GM21381 (cell line): ENCODE results near the gene AHNAK2.

Source experiments
- ATAC-seq: cut with Tn5 transposase; IDR thresholded peaks from one replicate; pipeline ENCODE4 v1.9.1; 2021; ENCODE audit warnings: mild to moderate bottlenecking, moderate library complexity; ENCODE audit not compliant: unreplicated experiment

Gene AHNAK2

GRCh38 chr14:105012171-105012985 lies 34.2 kb upstream of the AHNAK2 start:
- ATAC-seq = no peak

GRCh38 chr14:105011312-105011990 lies 33.3 kb upstream of the AHNAK2 start:
- ATAC-seq = no peak

- ATAC-seq = no peak
These were observed 32.7 kb upstream of the AHNAK2 start for GRCh38 chr14:105010891-105011291.

DNA sequence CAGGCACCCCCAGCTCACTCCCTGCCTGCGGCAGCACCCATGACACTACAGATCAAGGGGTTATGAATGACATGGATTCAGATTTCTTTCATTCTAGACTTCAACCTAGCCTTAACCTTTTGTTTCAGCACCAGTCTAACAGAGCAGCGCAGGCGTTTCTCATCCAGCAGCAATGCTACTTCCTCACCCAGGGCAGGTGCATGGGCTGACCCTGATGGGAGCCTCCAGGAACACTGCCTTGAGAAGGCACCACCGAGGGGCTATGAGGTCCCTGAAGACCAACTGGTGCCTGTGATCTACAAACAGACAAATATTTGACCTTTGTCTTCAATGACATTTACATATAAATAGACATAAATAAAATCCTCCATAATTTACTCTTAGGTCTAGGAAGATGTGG lies 31.9 kb upstream of the AHNAK2 start:
- ATAC-seq = no peak

GRCh38 chr14:105007593-105008264 lies 29.6 kb upstream of the AHNAK2 start:
- no peak for ATAC-seq

- ATAC-seq = no peak
These were observed 28.8 kb upstream of the AHNAK2 start for GRCh38 chr14:105006831-105007592.

GRCh38 chr14:105005929-105006830 lies 28.0 kb upstream of the AHNAK2 start:
- ATAC-seq = no peak

- no peak for ATAC-seq
These were observed 27.3 kb upstream of the AHNAK2 start for GRCh38 chr14:105005329-105005928.

GRCh38 chr14:104999361-104999760 lies 21.2 kb upstream of the AHNAK2 start:
- ATAC-seq = no peak

DNA sequence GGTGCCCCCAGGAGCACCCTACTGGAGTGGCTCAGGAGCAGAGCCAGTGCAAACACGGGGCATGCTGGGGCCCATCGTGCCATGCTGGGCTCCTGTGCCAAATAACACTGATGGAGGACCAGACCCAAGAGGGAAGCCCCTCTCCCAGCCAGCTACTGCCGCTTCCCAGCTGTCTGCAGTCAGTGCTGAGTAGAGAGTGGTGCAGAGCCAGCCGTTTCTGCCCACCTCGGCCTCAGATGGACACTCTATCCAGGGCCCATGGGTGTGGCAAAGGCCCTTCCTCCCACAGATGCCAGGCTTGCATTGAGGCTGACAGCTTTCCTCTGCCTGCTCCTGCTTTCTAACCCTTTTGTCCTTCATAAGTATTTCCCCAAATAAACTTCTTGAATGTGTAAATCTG lies 20.6 kb upstream of the AHNAK2 start:
- ATAC-seq = no peak

GRCh38 chr14:104996483-104996882 lies 18.3 kb upstream of the AHNAK2 start:
- no peak for ATAC-seq

DNA sequence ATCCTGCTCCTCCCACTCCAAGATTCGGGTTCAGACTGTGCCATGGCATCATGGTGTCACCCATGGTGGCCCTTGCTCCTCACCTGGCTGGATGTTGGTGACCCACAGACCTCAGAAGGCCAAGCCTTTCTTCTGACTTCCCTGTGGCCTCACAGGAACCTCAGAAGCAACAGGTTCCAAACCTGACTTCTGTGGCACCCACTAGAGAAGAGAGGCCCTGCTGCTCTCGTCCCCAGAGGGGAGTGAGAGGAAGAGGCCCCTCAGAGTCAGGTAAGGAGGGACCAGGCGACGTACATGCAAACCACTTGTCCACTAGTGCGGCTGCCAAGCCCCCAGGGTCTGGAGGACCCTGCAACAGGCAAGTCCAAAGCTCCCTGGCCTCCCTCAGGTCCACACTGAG lies 17.9 kb upstream of the AHNAK2 start:
- no peak for ATAC-seq

GRCh38 chr14:104994978-104995377 lies 16.8 kb upstream of the AHNAK2 start:
- ATAC-seq = no peak

DNA sequence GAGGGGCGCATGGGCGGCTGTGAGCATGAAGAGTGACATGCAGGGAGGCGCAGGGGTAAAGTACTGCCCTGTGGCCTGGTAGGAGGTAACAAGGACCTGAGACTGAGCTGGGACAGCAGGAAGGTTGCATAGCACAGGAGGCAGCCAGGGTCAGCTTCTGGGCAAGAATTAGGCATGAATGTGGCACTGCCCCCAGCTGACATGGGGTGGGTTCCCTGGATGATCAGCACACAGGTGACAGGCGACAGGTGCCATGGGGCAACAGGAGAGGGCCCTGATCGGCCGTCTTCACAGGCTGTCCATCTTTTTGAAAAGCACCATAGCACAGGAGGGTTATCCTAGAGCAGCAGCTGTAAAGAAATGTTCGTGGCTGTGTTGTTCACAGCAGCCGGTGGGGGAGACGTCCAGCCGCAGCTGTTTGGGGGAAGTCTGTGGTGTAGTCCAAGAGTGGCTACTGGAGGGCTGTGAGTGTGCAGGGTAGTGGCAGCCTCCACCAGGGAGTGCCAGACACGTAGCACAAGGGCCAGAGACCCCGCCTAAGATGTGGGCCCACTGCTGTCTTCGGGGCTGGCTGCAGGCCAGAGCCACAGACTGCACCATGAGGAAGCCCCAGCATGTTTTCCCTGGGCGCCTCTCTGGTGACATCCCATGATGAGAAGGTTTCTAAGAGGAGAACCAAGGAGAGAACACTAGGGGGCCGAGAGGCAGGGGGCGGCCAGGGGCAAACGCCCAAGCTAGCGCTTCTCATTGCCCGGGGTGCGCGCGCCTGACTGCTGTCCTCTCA lies 15.8 kb upstream of the AHNAK2 start:
- ATAC-seq = no peak

DNA sequence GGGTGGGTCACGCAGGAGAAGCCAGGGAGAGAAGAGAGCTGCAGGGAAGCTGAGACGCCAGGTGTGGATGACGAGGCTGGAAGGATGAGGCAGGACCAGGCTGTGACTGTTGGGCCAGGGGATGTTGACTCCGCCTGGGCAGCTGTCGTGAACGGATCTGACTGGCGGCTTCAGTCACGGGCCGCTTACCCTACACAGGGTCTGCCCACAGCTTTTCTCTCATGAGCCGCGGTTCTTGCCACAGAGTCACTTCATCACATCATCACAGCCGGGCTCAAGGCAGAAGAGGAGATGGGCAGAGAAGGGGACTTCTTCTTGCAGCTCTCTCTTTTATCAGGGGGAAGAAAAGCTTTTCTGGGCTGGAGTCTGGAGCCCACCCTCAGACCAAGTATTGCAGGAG lies 15.1 kb upstream of the AHNAK2 start:
- no peak for ATAC-seq

- ATAC-seq = no peak
These were observed 14.3 kb upstream of the AHNAK2 start for GRCh38 chr14:104992501-104992900.

DNA sequence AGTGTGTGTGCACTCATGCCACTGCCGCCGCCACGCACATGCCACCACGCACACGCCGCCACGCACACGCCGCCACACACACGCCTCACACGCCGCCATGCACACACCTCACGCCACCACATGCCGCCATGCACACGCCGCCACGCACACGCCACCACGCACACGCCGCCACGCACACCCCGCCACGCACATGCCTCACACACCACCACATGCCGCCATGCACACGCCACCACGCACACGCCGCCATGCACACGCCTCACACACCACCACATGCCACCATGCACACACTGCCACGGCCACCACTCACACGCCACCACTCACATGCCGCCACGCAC lies 13.7 kb upstream of the AHNAK2 start:
- ATAC-seq = no peak

DNA sequence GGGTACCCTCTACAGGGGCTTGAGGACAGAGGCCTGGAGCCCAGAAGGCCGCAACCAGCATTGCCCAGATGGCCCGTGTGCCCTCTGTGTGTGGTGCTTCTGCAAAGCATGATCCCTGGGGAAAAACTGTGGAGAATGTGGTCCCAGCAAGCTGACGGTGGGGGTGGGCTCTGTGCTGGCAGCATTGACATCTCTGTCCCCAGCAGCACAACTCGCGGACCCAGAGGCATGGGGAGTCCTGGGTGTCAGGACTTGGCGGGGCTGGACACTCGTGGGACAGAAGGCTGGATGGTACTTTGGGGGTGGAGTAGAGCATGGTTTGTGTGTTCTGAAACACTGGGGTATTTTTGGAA lies 11.8 kb upstream of the AHNAK2 start:
- ATAC-seq = no peak

DNA sequence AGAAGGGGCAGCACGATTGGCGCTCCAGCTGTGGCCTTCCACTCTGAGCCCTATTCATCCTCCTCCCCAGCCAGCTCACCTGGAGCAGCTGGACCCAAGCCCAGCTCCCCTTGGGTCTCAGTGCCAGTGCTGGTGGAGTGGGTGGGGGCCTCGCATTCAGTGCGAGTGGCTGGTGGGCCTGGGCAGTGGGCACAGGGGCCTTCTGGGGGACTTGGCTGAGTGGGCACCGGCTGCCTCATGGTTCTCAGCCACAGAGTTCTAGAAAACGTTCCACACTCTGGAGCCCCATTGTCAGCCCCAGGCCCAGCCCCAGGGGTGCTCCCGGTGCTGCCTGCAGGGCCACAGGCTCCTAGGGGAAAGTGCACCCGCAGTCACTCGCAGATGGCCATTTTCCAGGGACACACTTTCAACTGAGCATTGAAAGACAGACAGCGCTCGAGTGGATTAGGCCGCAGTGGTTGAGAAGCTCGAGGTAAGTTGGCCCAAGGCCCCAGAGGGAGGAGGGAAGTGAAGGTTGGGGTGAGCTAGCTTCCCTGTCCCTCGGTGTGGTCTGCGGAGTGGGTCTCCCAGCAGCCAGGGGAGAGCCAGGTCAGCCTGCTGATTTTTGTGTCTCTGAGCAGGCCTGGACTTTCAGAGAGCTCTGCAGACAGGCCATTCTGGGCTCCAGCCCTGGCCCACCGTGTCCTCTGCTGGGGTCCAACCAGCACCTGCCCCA lies 11.2 kb upstream of the AHNAK2 start:
- no peak for ATAC-seq
